ENCODE measurements around the gene PRPF40A.

The PRPF40A gene

GRCh38 chr2:152657043-152657442 is 60.2 kb downstream of the PRPF40A start:
- ATAC-seq (ENCODE audit: low read depth) = peak; percentile 53; the same call in 1 of the 3 replicates

GRCh38 chr2:152655880-152656279 is 61.4 kb downstream of the PRPF40A start:
- H3K27ac ChIP-seq (ENCODE audit: poor library complexity, severe bottlenecking) = no peak overlapping the region
- no peak overlapping the region for H3K4me3 ChIP-seq (ENCODE audit: severe bottlenecking)
- DNase-seq (ENCODE audit: low spot score) (no peak), ATAC-seq (ENCODE audit: low read depth) (no peak)
- no peaks in the 10 kb centered on the region for H3K27me3 ChIP-seq (ENCODE audit: insufficient read depth, poor library complexity, severe bottlenecking)
- H3K4me1 ChIP-seq (ENCODE audit: insufficient read depth, poor library complexity, severe bottlenecking) = peaks cover 4% of the 10 kb centered on the region
- no peaks in the 10 kb centered on the region for H3K9me3 ChIP-seq (ENCODE audit: severe bottlenecking)
- TF ChIP-seq, protein P1, sequence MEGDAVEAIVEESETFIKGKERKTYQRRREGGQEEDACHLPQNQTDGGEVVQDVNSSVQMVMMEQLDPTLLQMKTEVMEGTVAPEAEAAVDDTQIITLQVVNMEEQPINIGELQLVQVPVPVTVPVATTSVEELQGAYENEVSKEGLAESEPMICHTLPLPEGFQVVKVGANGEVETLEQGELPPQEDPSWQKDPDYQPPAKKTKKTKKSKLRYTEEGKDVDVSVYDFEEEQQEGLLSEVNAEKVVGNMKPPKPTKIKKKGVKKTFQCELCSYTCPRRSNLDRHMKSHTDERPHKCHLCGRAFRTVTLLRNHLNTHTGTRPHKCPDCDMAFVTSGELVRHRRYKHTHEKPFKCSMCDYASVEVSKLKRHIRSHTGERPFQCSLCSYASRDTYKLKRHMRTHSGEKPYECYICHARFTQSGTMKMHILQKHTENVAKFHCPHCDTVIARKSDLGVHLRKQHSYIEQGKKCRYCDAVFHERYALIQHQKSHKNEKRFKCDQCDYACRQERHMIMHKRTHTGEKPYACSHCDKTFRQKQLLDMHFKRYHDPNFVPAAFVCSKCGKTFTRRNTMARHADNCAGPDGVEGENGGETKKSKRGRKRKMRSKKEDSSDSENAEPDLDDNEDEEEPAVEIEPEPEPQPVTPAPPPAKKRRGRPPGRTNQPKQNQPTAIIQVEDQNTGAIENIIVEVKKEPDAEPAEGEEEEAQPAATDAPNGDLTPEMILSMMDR (IDR thresholded peaks at IDR 0.05; ENCODE audit: poor library complexity, severe bottlenecking) = no peak
- peaks cover 93% of the 10 kb centered on the region for H3K36me3 ChIP-seq (ENCODE audit: low read depth)

More at GRCh38 chr2:152657043-152657442, 60.2 kb downstream of the PRPF40A start:
- H3K27ac ChIP-seq (ENCODE audit: poor library complexity, severe bottlenecking) = no peak overlapping the region
- no peaks in the 10 kb centered on the region for H3K9me3 ChIP-seq (ENCODE audit: severe bottlenecking)
- TF ChIP-seq, protein P1 (IDR thresholded peaks at IDR 0.05; ENCODE audit: poor library complexity, severe bottlenecking) = no peak
- no peak overlapping the region for H3K4me3 ChIP-seq (ENCODE audit: severe bottlenecking)
- no peaks in the 10 kb centered on the region for H3K27me3 ChIP-seq (ENCODE audit: insufficient read depth, poor library complexity, severe bottlenecking)
- DNase-seq (ENCODE audit: low spot score) = no peak
- peaks cover 4% of the 10 kb centered on the region for H3K4me1 ChIP-seq (ENCODE audit: insufficient read depth, poor library complexity, severe bottlenecking)
- H3K36me3 ChIP-seq (ENCODE audit: low read depth) = peaks cover 97% of the 10 kb centered on the region

DNA sequence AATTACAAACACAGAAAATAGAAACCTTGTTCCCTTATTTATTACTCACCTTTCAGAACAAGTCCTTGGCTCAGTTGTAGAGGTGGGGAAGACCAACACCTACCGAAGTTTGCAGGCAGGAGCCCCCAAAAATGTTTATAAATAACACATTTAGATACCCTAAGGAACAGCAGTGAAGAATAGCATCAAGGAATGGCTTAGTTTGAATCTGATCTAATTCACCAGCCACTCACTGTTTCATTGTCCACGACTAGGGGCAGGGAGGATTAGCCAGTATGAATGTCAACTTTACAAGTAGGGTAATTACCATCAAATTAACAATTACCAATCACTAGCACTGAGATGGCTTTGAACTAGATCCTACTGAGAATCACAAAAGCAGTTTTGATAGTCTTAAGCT is 65.4 kb downstream of the PRPF40A start:
- Histone ChIP-seq H3K4me3 (ENCODE audit: severe bottlenecking) (no peak overlapping the region), H3K27ac (ENCODE audit: poor library complexity, severe bottlenecking) (no peak overlapping the region), H3K36me3 (ENCODE audit: low read depth) (peaks cover 91% of the 10 kb centered on the region), H3K27me3 (ENCODE audit: insufficient read depth, poor library complexity, severe bottlenecking) (no peaks in the 10 kb centered on the region), H3K9me3 (ENCODE audit: severe bottlenecking) (no peaks in the 10 kb centered on the region), H3K4me1 (ENCODE audit: insufficient read depth, poor library complexity, severe bottlenecking) (peaks cover 5% of the 10 kb centered on the region)
- TF ChIP-seq, protein P1 (IDR thresholded peaks at IDR 0.05; ENCODE audit: poor library complexity, severe bottlenecking) = no peak
- DNase-seq (ENCODE audit: low spot score) (no peak), ATAC-seq (ENCODE audit: low read depth) (no peak)

DNA sequence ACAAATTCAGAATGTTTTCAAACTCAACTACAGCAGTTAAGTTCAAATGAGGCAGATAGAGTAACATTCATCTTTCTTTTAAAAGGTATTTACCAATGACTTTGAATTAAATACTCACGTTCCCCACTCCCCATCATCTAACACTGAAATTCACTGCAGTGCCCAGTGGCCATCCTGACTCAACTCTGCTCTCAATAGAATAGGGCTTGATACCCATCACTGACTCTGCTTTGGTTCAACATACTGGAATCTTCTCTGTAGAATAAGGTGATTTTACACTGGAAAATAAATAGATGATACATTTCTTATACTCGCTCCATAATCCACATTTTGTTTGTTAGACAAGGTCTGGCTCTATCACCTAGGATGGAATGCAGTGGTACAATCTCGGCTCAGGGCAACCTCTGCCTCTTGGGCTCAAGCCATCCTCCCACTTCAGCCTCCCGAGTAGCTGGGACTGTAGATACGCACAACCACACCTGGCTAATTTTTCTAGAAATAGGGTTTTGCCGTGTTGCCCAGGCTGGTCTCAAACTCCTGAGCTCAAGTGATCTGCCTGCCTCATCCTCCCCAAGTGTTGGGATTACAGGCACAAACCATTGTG is 66.4 kb downstream of the PRPF40A start:
- DNase-seq (ENCODE audit: low spot score) = no peak
- Histone ChIP-seq H3K27me3 (ENCODE audit: insufficient read depth, poor library complexity, severe bottlenecking) (no peaks in the 10 kb centered on the region), H3K9me3 (ENCODE audit: severe bottlenecking) (no peaks in the 10 kb centered on the region), H3K27ac (ENCODE audit: poor library complexity, severe bottlenecking) (no peak overlapping the region), H3K4me3 (ENCODE audit: severe bottlenecking) (no peak overlapping the region), H3K4me1 (ENCODE audit: insufficient read depth, poor library complexity, severe bottlenecking) (peaks cover 9% of the 10 kb centered on the region), H3K36me3 (ENCODE audit: low read depth) (peaks cover 82% of the 10 kb centered on the region)
- ATAC-seq (ENCODE audit: low read depth) = no peak
- TF ChIP-seq, protein P1 (IDR thresholded peaks at IDR 0.05; ENCODE audit: poor library complexity, severe bottlenecking) = no peak

- TF ChIP-seq, protein P1 (IDR thresholded peaks at IDR 0.05; ENCODE audit: poor library complexity, severe bottlenecking) = no peak
- H3K9me3 ChIP-seq (ENCODE audit: severe bottlenecking) = no peaks in the 10 kb centered on the region
- no peak overlapping the region for H3K4me3 ChIP-seq (ENCODE audit: severe bottlenecking)
- H3K36me3 ChIP-seq (ENCODE audit: low read depth) = peaks cover 79% of the 10 kb centered on the region
- H3K27ac ChIP-seq (ENCODE audit: poor library complexity, severe bottlenecking) = no peak overlapping the region
- ATAC-seq (ENCODE audit: low read depth) (no peak), DNase-seq (ENCODE audit: low spot score) (no peak)
- H3K4me1 ChIP-seq (ENCODE audit: insufficient read depth, poor library complexity, severe bottlenecking) = peaks cover 9% of the 10 kb centered on the region
- no peaks in the 10 kb centered on the region for H3K27me3 ChIP-seq (ENCODE audit: insufficient read depth, poor library complexity, severe bottlenecking)
Observed at GRCh38 chr2:152649997-152650396, 67.3 kb downstream of the PRPF40A start.
